WTC11 (cell line): ENCODE data around the gene ZNF391. TPM values are rescaled to one million over a fixed set of nuclear protein-coding genes. Genes with fewer than 3 reads are reported as not detected.

Experiments used
- ATAC-seq: fragments of 200-7000 bp; cut with Tn5 transposase; 2 replicates; pipeline ENCODE4 v1.10.0; 2021; ENCODE audit warnings: mild to moderate bottlenecking, moderate library complexity
- CTCF ChIA-PET: fragments of 300-600 bp; sonication (Branson Sonifier 250); formaldehyde crosslinking; loops from one replicate; lab custom pipeline; 2021; ENCODE audit warnings: antibody characterized with exemption; lab: Charles Lee
- POLR2A ChIA-PET: fragments of 350-600 bp; sonication (Branson Sonifier 250); formaldehyde crosslinking; loops from one replicate; lab custom pipeline; 2021; ENCODE audit warnings: antibody characterized with exemption; lab: Charles Lee
- DNase-seq: peaks from one replicate; pipeline ENCODE4 v3.0.0; 2021; ENCODE audit warnings: low spot score
- H3K27ac Mint-ChIP-seq: 2 replicates; pipeline ENCODE4 v1.8.0; 2021; ENCODE audit warnings: mixed read lengths
- H3K27me3 Mint-ChIP-seq: 2 replicates; pipeline ENCODE4 v1.8.0; 2021; ENCODE audit warnings: low read depth, mild to moderate bottlenecking, moderate library complexity, mixed read lengths
- H3K36me3 Mint-ChIP-seq: 2 replicates; pipeline ENCODE4 v1.8.0; 2021; ENCODE audit warnings: mixed read lengths
- H3K4me1 Mint-ChIP-seq: 2 replicates; pipeline ENCODE4 v1.8.0; 2022; ENCODE audit warnings: mixed read lengths
- H3K4me3 Mint-ChIP-seq: 2 replicates; pipeline ENCODE4 v1.8.0; 2021; ENCODE audit warnings: mild to moderate bottlenecking, moderate library complexity, mixed read lengths
- H3K9me3 Mint-ChIP-seq: 2 replicates; pipeline ENCODE4 v1.8.0; 2021; ENCODE audit warnings: mixed read lengths
- ATF1 ChIP-seq: sonication (generic); formaldehyde crosslinking; IDR thresholded peaks from 2 replicates; pipeline ENCODE4 v1.8.1; 2023; ENCODE audit warnings: mild to moderate bottlenecking, moderate library complexity, missing genetic modification reagents
- ATF2 ChIP-seq: sonication (generic); formaldehyde crosslinking; IDR thresholded peaks from 2 replicates; pipeline ENCODE4 v1.8.1; 2022; ENCODE audit warnings: low read depth, missing genetic modification reagents, borderline replicate concordance
- ELF4 ChIP-seq: sonication (generic); formaldehyde crosslinking; IDR thresholded peaks from 2 replicates; pipeline ENCODE4 v1.8.1; 2022; ENCODE audit warnings: low read depth, mild to moderate bottlenecking, moderate library complexity, missing genetic modification reagents
- ERG ChIP-seq: fragments of 250-450 bp; sonication (Bioruptor Pico); IDR thresholded peaks from 2 replicates; pipeline ENCODE4 v1.8.0; 2021; ENCODE audit warnings: mild to moderate bottlenecking
- GRHL2 ChIP-seq: fragments of 250-450 bp; sonication (Bioruptor Pico); IDR thresholded peaks from 2 replicates; pipeline ENCODE4 v1.8.0; 2022; ENCODE audit warnings: mild to moderate bottlenecking, moderate library complexity; ENCODE audit not compliant: insufficient replicate concordance, severe bottlenecking
- IRF2 ChIP-seq: sonication (generic); formaldehyde crosslinking; IDR thresholded peaks from 2 replicates; pipeline ENCODE4 v1.8.0; 2022; ENCODE audit warnings: low read depth, missing genetic modification reagents, borderline replicate concordance
- MLX ChIP-seq: sonication (generic); formaldehyde crosslinking; IDR thresholded peaks from 2 replicates; pipeline ENCODE4 v1.8.1; 2023; ENCODE audit warnings: mild to moderate bottlenecking, missing genetic modification reagents, moderate library complexity
- NFE2L1 ChIP-seq: sonication (generic); formaldehyde crosslinking; IDR thresholded peaks from 2 replicates; pipeline ENCODE4 v1.8.1; 2023; ENCODE audit warnings: missing genetic modification reagents
- NR2C2 ChIP-seq: sonication (generic); formaldehyde crosslinking; IDR thresholded peaks from 2 replicates; pipeline ENCODE4 v1.8.0; 2022; ENCODE audit warnings: mild to moderate bottlenecking, missing genetic modification reagents
- RORB ChIP-seq: fragments of 250-450 bp; sonication (Bioruptor Pico); IDR thresholded peaks from 2 replicates; pipeline ENCODE4 v1.9.0; 2021; ENCODE audit warnings: mild to moderate bottlenecking
- SMAD4 ChIP-seq: sonication (generic); formaldehyde crosslinking; IDR thresholded peaks from 2 replicates; pipeline ENCODE4 v1.8.0; 2022; ENCODE audit warnings: mild to moderate bottlenecking, missing genetic modification reagents
- SP1 ChIP-seq: sonication (generic); formaldehyde crosslinking; conservative IDR thresholded peaks from 2 replicates; pipeline ENCODE4 v1.8.1; 2022; ENCODE audit warnings: missing genetic modification reagents
- ZNF317 ChIP-seq: sonication (generic); formaldehyde crosslinking; IDR thresholded peaks from 2 replicates; pipeline ENCODE4 v1.8.1; 2023; ENCODE audit warnings: low read depth, mild to moderate bottlenecking, moderate library complexity, missing genetic modification reagents, borderline replicate concordance
- ZNF396 ChIP-seq: fragments of 250-450 bp; sonication (Bioruptor Pico); IDR thresholded peaks from 2 replicates; pipeline ENCODE4 v1.8.0; 2021; ENCODE audit warnings: mild to moderate bottlenecking, moderate library complexity, borderline replicate concordance
- ZNF423 ChIP-seq: fragments of 250-450 bp; sonication (Bioruptor Pico); IDR thresholded peaks from 2 replicates; pipeline ENCODE4 v2.1.2; 2022; ENCODE audit warnings: mild to moderate bottlenecking, moderate library complexity
- ZNF512 ChIP-seq: sonication (generic); formaldehyde crosslinking; IDR thresholded peaks from 2 replicates; pipeline ENCODE4 v1.8.1; 2022; ENCODE audit warnings: missing genetic modification reagents, borderline replicate concordance
- total RNA-seq: library from RNA; stranded (reverse); gene quantifications from 3 replicates; pipeline ENCODE4 v1.2.3, GENCODE V29; 2021
- TF ChIP-seq, protein P1 (sequence below): sonication (generic); formaldehyde crosslinking; IDR thresholded peaks from 2 replicates; pipeline ENCODE4 v1.8.1; 2022; ENCODE audit warnings: low read depth, mild to moderate bottlenecking, moderate library complexity, missing genetic modification reagents, borderline replicate concordance
- TF ChIP-seq, protein P2 (sequence below): sonication (generic); formaldehyde crosslinking; IDR thresholded peaks from 2 replicates; pipeline ENCODE4 v1.8.0; 2023; ENCODE audit warnings: mild to moderate bottlenecking, missing genetic modification reagents
- TF ChIP-seq, protein P3 (sequence below): fragments of 250-450 bp; sonication (Bioruptor Pico); IDR thresholded peaks from 2 replicates; pipeline ENCODE4 v1.9.0; 2021; ENCODE audit warnings: moderate library complexity, mild to moderate bottlenecking, inconsistent platforms, borderline replicate concordance

The ZNF391 gene
- total RNA-seq, 1 experiment from 2014 or later: 11.3 TPM

GRCh38 chr6:27358786-27359185, 29.8 kb upstream of the ZNF391 start (continued):
- TF ChIP-seq, protein P1, sequence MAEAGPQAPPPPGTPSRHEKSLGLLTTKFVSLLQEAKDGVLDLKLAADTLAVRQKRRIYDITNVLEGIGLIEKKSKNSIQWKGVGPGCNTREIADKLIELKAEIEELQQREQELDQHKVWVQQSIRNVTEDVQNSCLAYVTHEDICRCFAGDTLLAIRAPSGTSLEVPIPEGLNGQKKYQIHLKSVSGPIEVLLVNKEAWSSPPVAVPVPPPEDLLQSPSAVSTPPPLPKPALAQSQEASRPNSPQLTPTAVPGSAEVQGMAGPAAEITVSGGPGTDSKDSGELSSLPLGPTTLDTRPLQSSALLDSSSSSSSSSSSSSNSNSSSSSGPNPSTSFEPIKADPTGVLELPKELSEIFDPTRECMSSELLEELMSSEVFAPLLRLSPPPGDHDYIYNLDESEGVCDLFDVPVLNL (CRISPR knock-in tag): no peak
- TF ChIP-seq ERG (CRISPR knock-in tag) (no peak), ATF1 (no peak), ELF4 (no peak), SP1 (CRISPR knock-in tag) (no peak), GRHL2 (CRISPR knock-in tag) (no peak)

DNA sequence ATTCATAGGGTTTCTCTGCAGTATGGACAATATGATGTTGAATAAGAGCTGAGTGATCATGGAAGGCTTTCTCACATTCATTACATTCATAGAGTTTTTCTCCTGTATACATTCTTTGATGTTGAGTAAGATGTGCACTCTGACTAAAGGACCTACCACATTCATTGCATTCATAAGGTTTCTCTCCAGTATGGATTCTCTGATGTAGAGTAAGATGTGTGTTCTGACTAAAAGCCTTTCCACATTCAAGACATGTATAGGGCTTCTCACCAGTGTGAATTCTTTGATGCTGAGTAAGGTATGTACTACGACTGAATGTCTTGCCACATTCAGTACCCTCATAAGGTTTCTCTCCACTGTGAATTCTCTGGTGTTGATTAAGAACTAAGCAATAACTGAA, 29.3 kb upstream of the ZNF391 start:
- ChIA-PET POLR2A (no interaction called here), CTCF (no interaction called here)
- Mint-ChIP-seq H3K9me3 (peaks cover 60% of the 10 kb centered on the region), H3K4me1 (no peaks in the 10 kb centered on the region), H3K27me3 (no peaks in the 10 kb centered on the region), H3K4me3 (no peak overlapping the region), H3K27ac (no peak overlapping the region), H3K36me3 (peaks cover 58% of the 10 kb centered on the region)
- ATAC-seq: no peak
- no peak for DNase-seq
- TF ChIP-seq ATF1 (no peak), NR2C2 (CRISPR knock-in tag) (no peak), ZNF512 (CRISPR knock-in tag) (no peak), RORB (CRISPR knock-in tag) (no peak)
- TF ChIP-seq, protein P2, sequence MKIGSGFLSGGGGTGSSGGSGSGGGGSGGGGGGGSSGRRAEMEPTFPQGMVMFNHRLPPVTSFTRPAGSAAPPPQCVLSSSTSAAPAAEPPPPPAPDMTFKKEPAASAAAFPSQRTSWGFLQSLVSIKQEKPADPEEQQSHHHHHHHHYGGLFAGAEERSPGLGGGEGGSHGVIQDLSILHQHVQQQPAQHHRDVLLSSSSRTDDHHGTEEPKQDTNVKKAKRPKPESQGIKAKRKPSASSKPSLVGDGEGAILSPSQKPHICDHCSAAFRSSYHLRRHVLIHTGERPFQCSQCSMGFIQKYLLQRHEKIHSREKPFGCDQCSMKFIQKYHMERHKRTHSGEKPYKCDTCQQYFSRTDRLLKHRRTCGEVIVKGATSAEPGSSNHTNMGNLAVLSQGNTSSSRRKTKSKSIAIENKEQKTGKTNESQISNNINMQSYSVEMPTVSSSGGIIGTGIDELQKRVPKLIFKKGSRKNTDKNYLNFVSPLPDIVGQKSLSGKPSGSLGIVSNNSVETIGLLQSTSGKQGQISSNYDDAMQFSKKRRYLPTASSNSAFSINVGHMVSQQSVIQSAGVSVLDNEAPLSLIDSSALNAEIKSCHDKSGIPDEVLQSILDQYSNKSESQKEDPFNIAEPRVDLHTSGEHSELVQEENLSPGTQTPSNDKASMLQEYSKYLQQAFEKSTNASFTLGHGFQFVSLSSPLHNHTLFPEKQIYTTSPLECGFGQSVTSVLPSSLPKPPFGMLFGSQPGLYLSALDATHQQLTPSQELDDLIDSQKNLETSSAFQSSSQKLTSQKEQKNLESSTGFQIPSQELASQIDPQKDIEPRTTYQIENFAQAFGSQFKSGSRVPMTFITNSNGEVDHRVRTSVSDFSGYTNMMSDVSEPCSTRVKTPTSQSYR (CRISPR knock-in tag): no peak

GRCh38 chr6:27368202-27368601, 20.4 kb upstream of the ZNF391 start:
- H3K27ac Mint-ChIP-seq: no peak overlapping the region
- no peak for DNase-seq
- H3K4me1 Mint-ChIP-seq: peaks cover under 1% of the 10 kb centered on the region; the same call in 1 of the 2 replicates
- ATAC-seq: no peak
- H3K36me3 Mint-ChIP-seq: peaks cover 18% of the 10 kb centered on the region
- ChIA-PET POLR2A (no interaction called here), CTCF (no interaction called here)
- no peaks in the 10 kb centered on the region for H3K9me3 Mint-ChIP-seq
- no peak overlapping the region for H3K4me3 Mint-ChIP-seq
- no peaks in the 10 kb centered on the region for H3K27me3 Mint-ChIP-seq
- TF ChIP-seq MLX (CRISPR knock-in tag) (no peak), NFE2L1 (no peak), ZNF396 (no peak), ZNF423 (CRISPR knock-in tag) (no peak), IRF2 (no peak), SMAD4 (CRISPR knock-in tag) (no peak), ZNF317 (no peak), ATF2 (CRISPR knock-in tag) (no peak)
- TF ChIP-seq, protein P3, sequence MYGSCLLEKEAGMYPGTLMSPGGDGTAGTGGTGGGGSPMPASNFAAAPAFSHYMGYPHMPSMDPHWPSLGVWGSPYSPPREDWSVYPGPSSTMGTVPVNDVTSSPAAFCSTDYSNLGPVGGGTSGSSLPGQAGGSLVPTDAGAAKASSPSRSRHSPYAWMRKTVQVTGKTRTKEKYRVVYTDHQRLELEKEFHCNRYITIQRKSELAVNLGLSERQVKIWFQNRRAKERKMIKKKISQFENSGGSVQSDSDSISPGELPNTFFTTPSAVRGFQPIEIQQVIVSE (CRISPR knock-in tag): no peak
- TF ChIP-seq, protein P2 (CRISPR knock-in tag): no peak
- TF ChIP-seq, all 79 proteins: peak for 0
